ENCODE measurements around the gene CPLANE1. TPM values are rescaled to one million over a fixed set of nuclear protein-coding genes. Genes with fewer than 3 reads are reported as not detected.

CPLANE1 gene
- total RNA-seq, 4 donors from 2014 or later: 18.2 to 41.2 (median 26.4) TPM

- Histone ChIP-seq H3K4me1 (no peaks in the 10 kb centered on the region), H3K9me3 (no peaks in the 10 kb centered on the region), H3K27me3 (no peaks in the 10 kb centered on the region), H3K36me3 (peaks cover 4 to 98% of the 10 kb centered on the region in 2 donors), H3K4me3 (no peak overlapping the region), H3K27ac (no peak overlapping the region)
- TF ChIP-seq EP300 (IDR thresholded peaks at IDR 0.05) (no peak), CTCF (IDR thresholded peaks at IDR 0.05) (no peak), POLR2A (IDR thresholded peaks at IDR 0.05) (no peak), POLR2AphosphoS5 (IDR thresholded peaks at IDR 0.05) (no peak)
- WGBS, 2 donors (ENCODE audit: low coverage in 1 of 2): 80 to 100% methylated on average over 1 of the region's 3 CpGs
- no peak for ATAC-seq
These were observed 74.2 kb downstream of the CPLANE1 start for GRCh38 chr5:37174928-37175327.

- Histone ChIP-seq H3K4me3 (no peak overlapping the region), H3K36me3 (peaks cover 12 to 100% of the 10 kb centered on the region in 2 donors), H3K4me1 (no peaks in the 10 kb centered on the region), H3K9me3 (no peaks in the 10 kb centered on the region), H3K27ac (no peak overlapping the region), H3K27me3 (no peaks in the 10 kb centered on the region)
- no peak for ATAC-seq
- TF ChIP-seq POLR2A (IDR thresholded peaks at IDR 0.05) (no peak), POLR2AphosphoS5 (IDR thresholded peaks at IDR 0.05) (no peak), EP300 (IDR thresholded peaks at IDR 0.05) (no peak), CTCF (IDR thresholded peaks at IDR 0.05) (no peak)
- WGBS, 2 donors (ENCODE audit: low coverage in 1 of 2): 97 to 100% methylated on average over 1 to 2 of the region's 2 CpGs
These were observed 76.2 kb downstream of the CPLANE1 start for GRCh38 chr5:37172957-37173356.

DNA sequence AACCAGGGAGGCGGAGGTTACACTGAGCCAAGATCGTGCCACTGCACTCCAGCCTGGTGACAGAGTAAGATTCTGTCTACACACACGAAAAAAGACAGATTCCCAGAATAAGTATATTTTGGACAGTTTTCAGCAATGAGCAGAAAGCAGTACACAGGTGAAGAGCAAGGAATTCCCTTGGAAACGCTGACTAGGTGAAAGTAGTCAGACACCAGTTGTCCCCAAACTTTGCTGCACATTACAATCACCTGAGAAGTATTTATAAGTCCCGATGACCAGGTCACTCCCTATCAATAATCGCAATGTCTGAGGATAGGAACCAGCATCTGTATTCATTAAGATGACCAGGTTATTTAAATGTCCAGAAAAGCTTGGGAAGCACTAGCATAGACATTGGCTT lies 78.3 kb downstream of the CPLANE1 start:
- no peaks in the 10 kb centered on the region for H3K9me3 ChIP-seq
- ATAC-seq: no peak
- no peak overlapping the region for H3K27ac ChIP-seq
- TF ChIP-seq CTCF (IDR thresholded peaks at IDR 0.05): no peak
- TF ChIP-seq POLR2A (IDR thresholded peaks at IDR 0.05): no peak
- no peak for TF ChIP-seq POLR2AphosphoS5 (IDR thresholded peaks at IDR 0.05)
- TF ChIP-seq EP300 (IDR thresholded peaks at IDR 0.05): no peak
- H3K36me3 ChIP-seq: peaks cover 12 to 98% of the 10 kb centered on the region in 2 donors
- H3K4me1 ChIP-seq: no peaks in the 10 kb centered on the region
- 79 to 94% methylated on average over 4 to 6 of the region's 6 CpGs for WGBS, 2 donors (ENCODE audit: low coverage in 1 of 2)
- H3K27me3 ChIP-seq: no peaks in the 10 kb centered on the region
- no peak overlapping the region for H3K4me3 ChIP-seq

DNA sequence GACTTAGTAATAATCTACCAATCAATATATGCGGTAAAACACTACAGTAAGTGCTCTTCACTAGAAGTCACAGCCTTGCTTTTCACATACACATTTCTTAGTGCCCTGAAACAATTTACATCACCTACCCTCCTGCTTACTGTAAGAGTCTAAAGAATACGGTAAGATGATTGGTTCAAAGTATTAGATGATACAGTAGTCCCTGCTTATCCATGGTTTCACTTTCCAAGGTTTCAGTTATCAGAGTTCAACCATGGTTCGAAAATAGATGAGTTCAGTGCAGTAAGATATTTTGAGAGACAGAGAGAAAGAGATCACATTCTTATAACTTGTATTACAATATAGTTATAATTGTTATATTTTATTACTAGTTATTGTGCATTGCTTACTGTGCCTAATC lies 83.0 kb downstream of the CPLANE1 start:
- Histone ChIP-seq H3K4me1 (no peaks in the 10 kb centered on the region), H3K36me3 (peaks cover 10 to 51% of the 10 kb centered on the region in 2 donors), H3K9me3 (no peaks in the 10 kb centered on the region), H3K27ac (no peak overlapping the region), H3K27me3 (no peaks in the 10 kb centered on the region), H3K4me3 (no peak overlapping the region)
- no peak for ATAC-seq
- WGBS, 2 donors (ENCODE audit: low coverage in 1 of 2): 86 to 92% methylated on average over 3 of the region's 3 CpGs
- TF ChIP-seq CTCF (IDR thresholded peaks at IDR 0.05) (no peak), POLR2AphosphoS5 (IDR thresholded peaks at IDR 0.05) (no peak), EP300 (IDR thresholded peaks at IDR 0.05) (no peak), POLR2A (IDR thresholded peaks at IDR 0.05) (no peak)

DNA sequence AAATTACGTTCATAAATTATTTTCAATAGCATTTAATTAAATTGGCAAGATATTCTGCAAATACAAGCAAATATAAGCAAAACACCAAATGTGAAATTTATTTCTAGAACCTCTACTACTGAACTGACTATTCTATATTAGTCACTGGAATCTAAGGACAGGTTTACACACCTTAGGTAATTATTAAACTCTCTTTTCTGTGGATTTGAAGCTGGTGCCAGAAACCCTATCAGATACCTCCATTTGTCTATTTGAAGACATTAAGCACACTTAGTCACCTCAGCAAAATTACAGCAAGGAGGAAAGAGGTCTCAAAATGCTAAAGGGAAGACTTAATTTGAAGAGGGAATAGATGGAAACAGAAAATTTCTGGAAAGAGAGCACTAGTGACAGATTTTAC lies 83.4 kb downstream of the CPLANE1 start:
- H3K27ac ChIP-seq: no peak overlapping the region
- TF ChIP-seq POLR2A (IDR thresholded peaks at IDR 0.05) (no peak), CTCF (IDR thresholded peaks at IDR 0.05) (no peak), EP300 (IDR thresholded peaks at IDR 0.05) (no peak), POLR2AphosphoS5 (IDR thresholded peaks at IDR 0.05) (no peak)
- H3K36me3 ChIP-seq: peaks cover 10 to 51% of the 10 kb centered on the region in 2 donors
- H3K4me1 ChIP-seq: no peaks in the 10 kb centered on the region
- H3K27me3 ChIP-seq: no peaks in the 10 kb centered on the region
- H3K4me3 ChIP-seq: no peak overlapping the region
- H3K9me3 ChIP-seq: no peaks in the 10 kb centered on the region
- no peak for ATAC-seq
- WGBS, 2 donors (ENCODE audit: low coverage in 1 of 2): 82 to 93% methylated on average over 1 of the region's 1 CpG
